ENCODE results near the gene IL1RL1.

DNA sequence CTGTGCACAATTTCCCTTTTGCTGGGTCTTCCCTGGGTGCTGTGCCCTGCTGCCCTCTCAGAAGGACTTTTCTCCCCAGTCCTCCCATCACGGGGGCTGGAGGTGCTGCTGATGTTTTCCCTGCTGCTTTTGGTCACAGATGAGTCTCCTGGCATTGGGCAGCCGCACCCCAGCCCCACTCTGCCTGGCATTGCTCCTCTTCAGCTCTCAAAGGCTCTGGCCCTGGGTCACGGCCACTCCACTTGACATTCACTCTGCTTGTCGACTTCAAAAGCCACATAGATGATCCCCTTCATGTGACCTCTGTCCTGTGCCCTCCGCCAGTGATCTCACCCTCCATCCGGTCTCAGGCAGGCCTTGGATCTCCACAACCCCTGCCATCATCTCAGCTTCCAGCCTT, 43.6 kb upstream of the IL1RL1 start:
- TF ChIP-seq, protein P1, sequence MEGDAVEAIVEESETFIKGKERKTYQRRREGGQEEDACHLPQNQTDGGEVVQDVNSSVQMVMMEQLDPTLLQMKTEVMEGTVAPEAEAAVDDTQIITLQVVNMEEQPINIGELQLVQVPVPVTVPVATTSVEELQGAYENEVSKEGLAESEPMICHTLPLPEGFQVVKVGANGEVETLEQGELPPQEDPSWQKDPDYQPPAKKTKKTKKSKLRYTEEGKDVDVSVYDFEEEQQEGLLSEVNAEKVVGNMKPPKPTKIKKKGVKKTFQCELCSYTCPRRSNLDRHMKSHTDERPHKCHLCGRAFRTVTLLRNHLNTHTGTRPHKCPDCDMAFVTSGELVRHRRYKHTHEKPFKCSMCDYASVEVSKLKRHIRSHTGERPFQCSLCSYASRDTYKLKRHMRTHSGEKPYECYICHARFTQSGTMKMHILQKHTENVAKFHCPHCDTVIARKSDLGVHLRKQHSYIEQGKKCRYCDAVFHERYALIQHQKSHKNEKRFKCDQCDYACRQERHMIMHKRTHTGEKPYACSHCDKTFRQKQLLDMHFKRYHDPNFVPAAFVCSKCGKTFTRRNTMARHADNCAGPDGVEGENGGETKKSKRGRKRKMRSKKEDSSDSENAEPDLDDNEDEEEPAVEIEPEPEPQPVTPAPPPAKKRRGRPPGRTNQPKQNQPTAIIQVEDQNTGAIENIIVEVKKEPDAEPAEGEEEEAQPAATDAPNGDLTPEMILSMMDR (IDR thresholded peaks at IDR 0.05; ENCODE audit: low read length): no peak
- no peak for TF ChIP-seq EZH2 (IDR thresholded peaks at IDR 0.05; ENCODE audit: borderline replicate concordance, low read length)

All from OCI-LY1 (cell line).